Measurements from ENCODE around the gene EVI5L.

- TF ChIP-seq ZNF70 (CRISPR knock-in tag; IDR thresholded peaks at IDR 0.05) (no peak), RARB (CRISPR knock-in tag; IDR thresholded peaks at IDR 0.05) (no peak), ZNF8 (CRISPR knock-in tag; IDR thresholded peaks at IDR 0.05) (no peak), TSHZ2 (CRISPR knock-in tag; IDR thresholded peaks at IDR 0.05) (no peak), ZFP3 (CRISPR knock-in tag; IDR thresholded peaks at IDR 0.05) (no peak), TOX (CRISPR knock-in tag; IDR thresholded peaks at IDR 0.05; ENCODE audit: borderline replicate concordance) (no peak), SNAI2 (CRISPR knock-in tag; IDR thresholded peaks at IDR 0.05) (no peak), CSDC2 (CRISPR knock-in tag; IDR thresholded peaks at IDR 0.05) (no peak), PATZ1 (CRISPR knock-in tag; IDR thresholded peaks at IDR 0.05; ENCODE audit: borderline replicate concordance) (no peak), ZFP30 (CRISPR knock-in tag; IDR thresholded peaks at IDR 0.05) (no peak), OSR1 (CRISPR knock-in tag; IDR thresholded peaks at IDR 0.05) (no peak), ARNTL (CRISPR knock-in tag; IDR thresholded peaks at IDR 0.05; ENCODE audit: borderline replicate concordance, low read depth) (no peak)
Observed at GRCh38 chr19:7865262-7865911, 35.4 kb downstream of the EVI5L start.
